A673 (cell line): ENCODE results near the gene GPRC5D. TPM values are rescaled to one million over a fixed set of nuclear protein-coding genes. Genes with fewer than 3 reads are reported as not detected.

Experiments used
- BruUV-seq: library from RNA; stranded (reverse); fragments of 400-500 nt; replicated peaks from 2 replicates; lab custom pipeline; 2021; lab: Mats Ljungman, UMichigan
- CTCF ChIA-PET: fragments of 300-600 bp; sonication (Branson Sonifier 250); formaldehyde crosslinking; loops from one replicate; lab custom pipeline; 2022; ENCODE audit warnings: antibody characterized with exemption; lab: Charles Lee
- POLR2A ChIA-PET: fragments of 300-600 bp; sonication (Branson Sonifier 250); formaldehyde crosslinking; loops from one replicate; lab custom pipeline; 2022; ENCODE audit warnings: antibody characterized with exemption; ENCODE audit not compliant: low non-redundant PET; lab: Charles Lee
- DNase-seq: peaks from one replicate; pipeline ENCODE4 v3.0.0-alpha.2; 2015; ENCODE audit warnings: low spot score
- H3K27ac ChIP-seq: fragments of 200-600 bp; sonication (generic); 2 replicates; pipeline ENCODE4 v1.5.1; 2016; ENCODE audit warnings: mixed run types, low read depth, mild to moderate bottlenecking, mixed read lengths, antibody characterized with exemption, low read length; ENCODE audit not compliant: poor library complexity, severe bottlenecking
- H3K27me3 ChIP-seq: fragments of 200-600 bp; sonication (generic); replicated peaks from 2 replicates; pipeline ENCODE4 v1.6.1; 2017; ENCODE audit warnings: mixed run types, low read depth, mild to moderate bottlenecking, mixed read lengths, antibody characterized with exemption, low read length; ENCODE audit not compliant: insufficient read depth, poor library complexity
- H3K36me3 ChIP-seq: fragments of 200-600 bp; sonication (generic); 2 replicates; pipeline ENCODE4 v1.6.1; 2016; ENCODE audit warnings: mixed run types, mild to moderate bottlenecking, mixed read lengths, antibody characterized with exemption, low read length; ENCODE audit not compliant: insufficient read depth, poor library complexity, severe bottlenecking
- H3K4me1 ChIP-seq: fragments of 200-600 bp; sonication (generic); 2 replicates; pipeline ENCODE4 v1.6.1; 2017; ENCODE audit warnings: mixed run types, mild to moderate bottlenecking, mixed read lengths, antibody characterized with exemption, low read length; ENCODE audit not compliant: insufficient read depth, poor library complexity, severe bottlenecking
- H3K4me3 ChIP-seq: fragments of 200-600 bp; sonication (generic); 2 replicates; pipeline ENCODE4 v1.5.1; 2016; ENCODE audit warnings: low read depth, mixed run types, mild to moderate bottlenecking, mixed read lengths, low read length; ENCODE audit not compliant: poor library complexity, severe bottlenecking
- H3K9me3 ChIP-seq: fragments of 200-600 bp; sonication (generic); 2 replicates; pipeline ENCODE4 v1.6.1; 2016; ENCODE audit warnings: mixed run types, low read depth, mild to moderate bottlenecking, mixed read lengths, antibody characterized with exemption, low read length; ENCODE audit not compliant: poor library complexity, severe bottlenecking
- CTCF ChIP-seq: fragments of 300-800, 200-600 bp; sonication (generic); conservative IDR thresholded peaks from 2 replicates; pipeline ENCODE4 v1.5.1; 2017; ENCODE audit warnings: low read depth, mild to moderate bottlenecking, antibody characterized with exemption, low read length, moderate library complexity, mixed read lengths
- EZH2 ChIP-seq: fragments of 200-600 bp; sonication (generic); IDR thresholded peaks from 2 replicates; pipeline ENCODE4 v1.6.1; 2017; ENCODE audit warnings: borderline replicate concordance, low read depth, mild to moderate bottlenecking, mixed read lengths, antibody characterized with exemption, low read length; ENCODE audit not compliant: poor library complexity, severe bottlenecking
- intact Hi-C: fragments of 100-400 bp; cut with micrococcal nuclease; formaldehyde crosslinking; loops from one replicate; pipeline ENCODE4 v1.10.0; 2022; ENCODE audit not compliant: unreplicated experiment
- total RNA-seq: library from RNA; stranded (reverse); gene quantifications from 2 replicates; pipeline ENCODE4 v1.2.3, GENCODE V29; 2021

Gene GPRC5D
- total RNA-seq, 1 experiment from 2014 or later: not detected

DNA sequence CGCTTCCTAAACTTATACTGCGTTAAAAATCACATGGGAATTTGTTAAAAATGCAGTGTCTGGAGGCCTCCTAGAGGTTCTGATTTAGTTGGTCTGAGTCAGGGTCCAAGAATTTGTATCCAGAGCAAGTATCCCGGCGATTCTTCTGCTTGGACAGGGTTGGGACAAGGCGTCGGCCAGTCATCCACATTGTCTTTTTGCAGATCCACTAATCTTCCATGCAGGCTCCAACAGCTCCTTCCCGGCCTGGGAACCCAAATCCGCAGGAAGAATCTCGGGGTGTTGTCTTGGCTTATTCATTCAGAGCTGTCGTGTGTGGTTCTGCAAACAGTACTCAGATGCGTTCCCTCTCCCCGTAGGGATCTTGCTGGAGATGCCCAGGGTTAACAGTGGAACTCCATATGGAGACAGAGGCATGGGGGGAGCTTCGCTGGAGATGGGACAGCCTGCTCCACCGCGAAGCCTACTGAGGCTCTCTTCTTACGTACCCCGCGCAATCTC is 25.3 kb downstream of the GPRC5D start:
- no peak overlapping the region for H3K4me3 ChIP-seq
- no peak for TF ChIP-seq CTCF
- no peak for TF ChIP-seq EZH2
- H3K4me1 ChIP-seq: no peaks in the 10 kb centered on the region
- ChIA-PET CTCF (interaction anchor here (0.7 kb wide), 1 partner anchor 329 kb away, joined by 3 read pairs; no protein-coding TSS in a partner anchor), POLR2A (no interaction called here)
- no peaks in the 10 kb centered on the region for H3K36me3 ChIP-seq
- DNase-seq: no peak
- no TSS peak for BruUV-seq
- H3K27ac ChIP-seq: no peak overlapping the region
- intact Hi-C loops: no loop called here
- no peaks in the 10 kb centered on the region for H3K9me3 ChIP-seq
- no peaks in the 10 kb centered on the region for H3K27me3 ChIP-seq

DNA sequence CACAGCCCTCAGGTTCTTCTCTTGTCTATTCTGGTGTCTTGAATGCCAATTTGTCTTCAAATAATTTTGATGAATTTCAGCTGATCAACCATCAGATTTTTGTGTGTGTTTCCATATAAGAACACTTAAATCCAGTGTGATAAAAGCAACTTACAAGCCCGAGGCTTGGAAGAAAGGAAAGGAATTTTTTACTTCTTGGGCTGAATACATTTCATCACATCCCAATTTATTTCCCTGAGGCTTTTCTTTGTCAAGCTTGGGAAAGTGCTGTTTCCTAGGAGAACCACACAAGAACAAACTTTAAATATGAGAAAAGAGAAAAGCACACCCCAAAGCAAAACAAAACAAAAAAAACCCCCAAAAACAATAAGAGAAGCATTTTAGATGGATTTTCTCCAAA is 26.6 kb downstream of the GPRC5D start:
- no peak overlapping the region for H3K4me3 ChIP-seq
- H3K36me3 ChIP-seq: no peaks in the 10 kb centered on the region
- ChIA-PET CTCF (no interaction called here), POLR2A (no interaction called here)
- no peaks in the 10 kb centered on the region for H3K9me3 ChIP-seq
- H3K4me1 ChIP-seq: no peaks in the 10 kb centered on the region
- no peak overlapping the region for H3K27ac ChIP-seq
- BruUV-seq: no TSS peak
- intact Hi-C loops: no loop called here
- H3K27me3 ChIP-seq: no peaks in the 10 kb centered on the region
- DNase-seq: no peak
- TF ChIP-seq CTCF (no peak), EZH2 (no peak)

DNA sequence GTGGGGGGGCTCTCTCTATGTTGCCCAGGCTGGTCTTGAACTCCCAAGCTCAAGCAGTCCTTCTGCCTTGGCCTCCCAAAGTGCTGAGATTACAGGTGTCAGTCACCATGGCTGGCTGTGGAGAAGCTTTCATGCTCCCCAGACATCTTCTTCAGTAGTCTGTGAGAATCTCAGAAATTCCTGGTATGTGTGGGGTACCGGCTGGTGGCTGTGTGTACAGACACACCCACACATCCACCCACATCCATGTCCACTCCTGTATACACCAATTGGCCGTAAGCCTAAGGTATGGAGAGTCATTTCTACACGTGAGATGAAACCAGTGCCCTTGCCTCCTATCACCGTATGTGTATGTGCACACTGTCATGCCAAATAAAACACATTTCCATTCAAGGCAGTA is 27.8 kb downstream of the GPRC5D start:
- no peak overlapping the region for H3K4me3 ChIP-seq
- POLR2A ChIA-PET: no interaction called here

More for the DNA sequence above, 27.8 kb downstream of the GPRC5D start:
- Histone ChIP-seq H3K27me3 (no peaks in the 10 kb centered on the region), H3K4me1 (no peaks in the 10 kb centered on the region), H3K36me3 (no peaks in the 10 kb centered on the region), H3K27ac (no peak overlapping the region), H3K9me3 (no peaks in the 10 kb centered on the region)
- DNase-seq: no peak
- CTCF ChIA-PET: interaction anchor here (0.6 kb wide), 1 partner anchor 269 kb away, joined by 3 read pairs; no protein-coding TSS in a partner anchor
- BruUV-seq: no TSS peak
- intact Hi-C loops: no loop called here
- TF ChIP-seq EZH2 (no peak), CTCF (no peak)
